ENCODE measurements around the gene SNX15. TPM values are rescaled to one million over a fixed set of nuclear protein-coding genes. Genes with fewer than 3 reads are reported as not detected.

The SNX15 gene
- total RNA-seq, 1 experiment from 2014 or later = 34.7 TPM

DNA sequence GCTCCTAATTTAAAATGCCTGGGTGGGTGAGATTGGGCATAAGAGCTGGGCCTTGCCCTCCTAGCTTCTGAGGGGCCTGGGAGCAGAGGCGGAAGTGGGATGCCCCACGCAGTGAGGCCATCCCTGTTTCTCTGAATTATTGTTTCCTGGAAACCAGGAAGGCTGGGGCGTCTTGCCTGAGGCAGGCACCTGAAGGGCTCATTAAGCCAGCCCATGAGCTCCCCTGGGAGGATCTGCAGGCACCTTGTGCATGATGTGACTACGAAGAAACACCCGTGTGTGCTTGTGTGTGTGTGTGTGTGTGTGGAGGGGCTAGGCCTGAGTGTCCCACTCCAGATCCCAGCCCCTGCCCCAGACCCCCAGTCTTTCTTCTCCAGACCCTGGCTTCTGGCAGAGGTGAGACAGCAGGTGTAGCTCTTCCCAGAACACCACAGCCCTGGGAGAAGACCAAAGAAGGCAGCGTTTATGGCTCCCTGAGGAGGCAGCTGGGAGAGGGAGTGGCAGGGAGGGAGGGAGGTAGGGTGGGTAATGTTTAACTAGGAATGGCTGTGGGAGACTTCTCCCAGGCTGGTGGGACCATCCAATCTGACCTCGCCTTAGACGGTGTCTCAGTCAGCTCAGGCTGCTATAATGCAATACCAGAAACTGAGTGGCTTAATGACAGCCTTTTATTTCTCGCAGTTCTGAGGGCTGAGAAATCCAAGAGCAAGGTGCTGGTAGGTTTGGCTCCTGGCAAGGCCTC lies 28.4 kb upstream of the SNX15 start:
- no peak overlapping the region for H3K27ac ChIP-seq (ENCODE audit: low read depth, low read length, poor library complexity, severe bottlenecking)
- no TSS peak for BruUV-seq (replicated peaks)
- H3K4me1 ChIP-seq (ENCODE audit: insufficient read depth, low read length, poor library complexity, severe bottlenecking) = no peaks in the 10 kb centered on the region
- H3K4me3 ChIP-seq (ENCODE audit: low read depth, low read length, poor library complexity, severe bottlenecking) = no peak overlapping the region
- TF ChIP-seq EZH2 (IDR thresholded peaks at IDR 0.05; ENCODE audit: borderline replicate concordance, low read depth, low read length, poor library complexity, severe bottlenecking) = no peak
- TF ChIP-seq, protein P1, sequence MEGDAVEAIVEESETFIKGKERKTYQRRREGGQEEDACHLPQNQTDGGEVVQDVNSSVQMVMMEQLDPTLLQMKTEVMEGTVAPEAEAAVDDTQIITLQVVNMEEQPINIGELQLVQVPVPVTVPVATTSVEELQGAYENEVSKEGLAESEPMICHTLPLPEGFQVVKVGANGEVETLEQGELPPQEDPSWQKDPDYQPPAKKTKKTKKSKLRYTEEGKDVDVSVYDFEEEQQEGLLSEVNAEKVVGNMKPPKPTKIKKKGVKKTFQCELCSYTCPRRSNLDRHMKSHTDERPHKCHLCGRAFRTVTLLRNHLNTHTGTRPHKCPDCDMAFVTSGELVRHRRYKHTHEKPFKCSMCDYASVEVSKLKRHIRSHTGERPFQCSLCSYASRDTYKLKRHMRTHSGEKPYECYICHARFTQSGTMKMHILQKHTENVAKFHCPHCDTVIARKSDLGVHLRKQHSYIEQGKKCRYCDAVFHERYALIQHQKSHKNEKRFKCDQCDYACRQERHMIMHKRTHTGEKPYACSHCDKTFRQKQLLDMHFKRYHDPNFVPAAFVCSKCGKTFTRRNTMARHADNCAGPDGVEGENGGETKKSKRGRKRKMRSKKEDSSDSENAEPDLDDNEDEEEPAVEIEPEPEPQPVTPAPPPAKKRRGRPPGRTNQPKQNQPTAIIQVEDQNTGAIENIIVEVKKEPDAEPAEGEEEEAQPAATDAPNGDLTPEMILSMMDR (conservative IDR thresholded peaks at IDR 0.05; ENCODE audit: low read depth, low read length) = no peak
- POLR2A ChIA-PET (ENCODE audit: low non-redundant PET) = interaction anchor here (0.7 kb wide), 1 partner anchor 17 kb away, joined by 4 read pairs; no protein-coding TSS in a partner anchor
- H3K36me3 ChIP-seq (ENCODE audit: insufficient read depth, low read length, poor library complexity, severe bottlenecking) = no peaks in the 10 kb centered on the region
- CTCF ChIA-PET = no interaction called here
- no peaks in the 10 kb centered on the region for H3K9me3 ChIP-seq (ENCODE audit: low read depth, low read length, poor library complexity, severe bottlenecking)
- H3K27me3 ChIP-seq (replicated peaks; ENCODE audit: insufficient read depth, low read depth, low read length, poor library complexity) = no peaks in the 10 kb centered on the region
- intact Hi-C loops (cut with micrococcal nuclease; ENCODE audit: unreplicated experiment) = no loop called here
- no peak for DNase-seq (ENCODE audit: low spot score)

- H3K9me3 ChIP-seq (ENCODE audit: low read depth, low read length, poor library complexity, severe bottlenecking) = no peaks in the 10 kb centered on the region
- POLR2A ChIA-PET (ENCODE audit: low non-redundant PET) = no interaction called here
- H3K4me1 ChIP-seq (ENCODE audit: insufficient read depth, low read length, poor library complexity, severe bottlenecking) = no peaks in the 10 kb centered on the region
Observed at GRCh38 chr11:64999478-64999877, 27.8 kb upstream of the SNX15 start.

GRCh38 chr11:65002706-65003105 lies 24.5 kb upstream of the SNX15 start:
- no peaks in the 10 kb centered on the region for H3K4me1 ChIP-seq (ENCODE audit: insufficient read depth, low read length, poor library complexity, severe bottlenecking)
- no peak overlapping the region for H3K27ac ChIP-seq (ENCODE audit: low read depth, low read length, poor library complexity, severe bottlenecking)
- no peak for TF ChIP-seq EZH2 (IDR thresholded peaks at IDR 0.05; ENCODE audit: borderline replicate concordance, low read depth, low read length, poor library complexity, severe bottlenecking)
- TF ChIP-seq, protein P1 (conservative IDR thresholded peaks at IDR 0.05; ENCODE audit: low read depth, low read length) = no peak
- BruUV-seq (replicated peaks) = no TSS peak
- CTCF ChIA-PET = no interaction called here
- H3K36me3 ChIP-seq (ENCODE audit: insufficient read depth, low read length, poor library complexity, severe bottlenecking) = no peaks in the 10 kb centered on the region
- intact Hi-C loops (cut with micrococcal nuclease; ENCODE audit: unreplicated experiment) = no loop called here
- POLR2A ChIA-PET (ENCODE audit: low non-redundant PET) = no interaction called here
- DNase-seq (ENCODE audit: low spot score) = no peak
- no peaks in the 10 kb centered on the region for H3K9me3 ChIP-seq (ENCODE audit: low read depth, low read length, poor library complexity, severe bottlenecking)
- no peak overlapping the region for H3K4me3 ChIP-seq (ENCODE audit: low read depth, low read length, poor library complexity, severe bottlenecking)
- H3K27me3 ChIP-seq (replicated peaks; ENCODE audit: insufficient read depth, low read depth, low read length, poor library complexity) = no peaks in the 10 kb centered on the region

More at GRCh38 chr11:64999478-64999877, 27.8 kb upstream of the SNX15 start:
- no peak for DNase-seq (ENCODE audit: low spot score)
- H3K36me3 ChIP-seq (ENCODE audit: insufficient read depth, low read length, poor library complexity, severe bottlenecking) = no peaks in the 10 kb centered on the region
- CTCF ChIA-PET = interaction anchor here (0.7 kb wide), 1 partner anchor 11 kb away, joined by 3 read pairs; no protein-coding TSS in a partner anchor
- BruUV-seq (replicated peaks) = no TSS peak
- H3K27me3 ChIP-seq (replicated peaks; ENCODE audit: insufficient read depth, low read depth, low read length, poor library complexity) = no peaks in the 10 kb centered on the region
- no peak for TF ChIP-seq EZH2 (IDR thresholded peaks at IDR 0.05; ENCODE audit: borderline replicate concordance, low read depth, low read length, poor library complexity, severe bottlenecking)
- TF ChIP-seq, protein P1 (conservative IDR thresholded peaks at IDR 0.05; ENCODE audit: low read depth, low read length) = no peak
- no peak overlapping the region for H3K4me3 ChIP-seq (ENCODE audit: low read depth, low read length, poor library complexity, severe bottlenecking)
- no peak overlapping the region for H3K27ac ChIP-seq (ENCODE audit: low read depth, low read length, poor library complexity, severe bottlenecking)
- intact Hi-C loops (cut with micrococcal nuclease; ENCODE audit: unreplicated experiment) = no loop called here

Data from A673 (cell line).